Body of pancreas (tissue), 4 donors: ENCODE measurements around the gene MYO1B.

Experiments used
- CTCF ChIP-seq, 7 experiments: fragments of 450-650 bp in 4 of 7; fragments of 200-600 bp in 3 of 7; sonication (generic) in 3 of 7; IDR thresholded peaks; one replicate each; pipeline ENCODE4 v1.5.1; 2016 to 2019; ENCODE audit warnings: antibody characterized with exemption in 7 of 7
- POLR2A ChIP-seq, 3 donors: fragments of 450-650 bp; IDR thresholded peaks; one replicate each; pipeline ENCODE4 v1.6.1; 2016; ENCODE audit warnings: antibody characterized with exemption in 3 of 3, mild to moderate bottlenecking in 2 of 3

GRCh38 chr2:191311627-191312026 lies 66.4 kb downstream of the MYO1B start:
- no peak for TF ChIP-seq POLR2A (IDR thresholded peaks at IDR 0.05)
- no peak for TF ChIP-seq CTCF (IDR thresholded peaks at IDR 0.05)
